ENCODE data around the gene PPIA. TPM values are rescaled to one million over a fixed set of nuclear protein-coding genes. Genes with fewer than 3 reads are reported as not detected.
A peak's percentile ranks its signal among the peaks of the same experiment; 100 is the strongest.

PPIA gene
- total RNA-seq, 3 donors from 2014 or later, result 792 to 1,320 (median 1,014) TPM

DNA sequence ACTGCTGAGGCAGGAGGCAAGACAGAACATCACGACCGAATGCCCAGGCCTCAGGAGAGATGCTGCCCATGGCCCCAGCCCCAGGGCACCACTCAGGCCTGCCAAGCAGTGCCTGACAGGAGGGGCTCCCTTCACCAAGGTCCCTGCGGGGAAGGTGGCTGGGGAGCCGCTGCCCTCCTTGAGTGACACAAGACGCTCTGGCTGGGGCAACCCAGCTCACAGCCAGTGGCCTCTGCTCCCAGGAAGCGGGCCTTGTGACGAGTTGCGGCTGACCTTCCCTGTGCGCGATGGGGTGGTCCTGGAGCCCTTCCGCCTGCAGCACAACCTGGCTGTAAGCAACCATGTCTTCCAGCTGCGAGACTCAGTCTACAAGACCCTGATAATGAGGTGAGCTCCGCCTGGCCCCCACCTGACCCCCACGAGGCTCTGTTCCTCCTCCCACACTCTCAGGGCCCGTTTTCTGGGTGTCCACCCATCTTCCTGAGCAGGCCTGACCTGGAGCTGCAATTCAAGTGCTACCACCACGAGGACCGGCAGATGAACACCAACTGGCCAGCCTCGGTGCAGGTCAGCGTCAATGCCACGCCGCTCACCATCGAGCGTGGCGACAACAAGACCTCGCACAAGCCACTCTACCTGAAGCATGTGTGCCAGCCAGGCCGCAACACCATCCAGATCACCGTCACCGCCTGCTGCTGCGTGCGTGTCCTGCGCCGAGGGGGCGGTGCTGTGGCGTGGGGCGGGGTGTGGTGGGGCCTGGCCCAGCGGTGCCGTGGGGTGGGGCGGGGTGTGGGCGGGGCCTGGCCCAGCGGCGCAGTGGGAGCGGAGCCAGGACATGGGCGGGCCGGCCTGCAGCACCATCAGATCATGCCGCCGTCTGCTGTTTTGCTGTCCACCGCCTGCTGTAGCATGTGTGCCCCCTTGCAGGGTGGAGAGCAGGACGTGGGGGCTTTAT is 35.0 kb upstream of the PPIA start:
- intact Hi-C loops (cut with DNase I, micrococcal nuclease), result no loop called here
- ATAC-seq (peak; percentile 98), DNase-seq (peak; percentile 90 to 94 (median 92))
- no peak for TF ChIP-seq CTCF (IDR thresholded peaks at IDR 0.05)
- H3K9me3 ChIP-seq, result no peaks in the 10 kb centered on the region
- peaks cover 21% of the 10 kb centered on the region for H3K36me3 ChIP-seq (ENCODE audit: low read depth)
- H3K4me1 ChIP-seq (ENCODE audit: low read depth), result peaks cover 4% of the 10 kb centered on the region
- no peak overlapping the region for H3K4me3 ChIP-seq

DNA sequence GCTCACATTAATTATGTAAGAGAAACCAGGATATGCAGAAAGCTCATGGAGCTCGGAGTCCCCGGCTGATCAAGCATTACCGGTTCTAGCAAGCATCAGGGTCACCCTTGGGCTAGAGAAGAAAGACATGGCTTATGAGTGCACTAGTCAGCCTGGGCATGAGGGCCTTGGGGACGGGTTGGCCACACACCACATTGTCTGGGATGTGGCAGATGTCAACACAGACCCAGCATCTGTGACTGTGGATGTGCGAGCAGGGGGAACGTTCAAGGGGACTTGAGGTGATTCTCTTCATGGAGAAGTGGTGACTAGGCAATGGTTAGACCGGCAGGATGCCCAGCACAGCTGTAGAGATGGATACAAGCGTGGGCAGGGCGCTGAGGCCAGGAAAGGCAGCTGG is 34.2 kb upstream of the PPIA start:
- no peaks in the 10 kb centered on the region for H3K9me3 ChIP-seq

GRCh38 chr7:44762726-44763522 is 33.6 kb upstream of the PPIA start:
- no peak for TF ChIP-seq CTCF (IDR thresholded peaks at IDR 0.05)
- intact Hi-C loops (cut with DNase I, micrococcal nuclease), result no loop called here
- ATAC-seq, result no peak
- H3K36me3 ChIP-seq (ENCODE audit: low read depth), result peaks cover 24% of the 10 kb centered on the region
- peaks cover 11% of the 10 kb centered on the region for H3K4me1 ChIP-seq (ENCODE audit: low read depth)
- H3K9me3 ChIP-seq, result no peaks in the 10 kb centered on the region
- no peak for DNase-seq
- H3K4me3 ChIP-seq, result no peak overlapping the region

More for the DNA sequence above, 34.2 kb upstream of the PPIA start:
- TF ChIP-seq CTCF (IDR thresholded peaks at IDR 0.05), result no peak
- no peak for ATAC-seq
- Histone ChIP-seq H3K4me1 (ENCODE audit: low read depth) (peaks cover 5% of the 10 kb centered on the region), H3K4me3 (no peak overlapping the region), H3K36me3 (ENCODE audit: low read depth) (peaks cover 24% of the 10 kb centered on the region)
- intact Hi-C loops (cut with DNase I, micrococcal nuclease), result no loop called here
- DNase-seq, result no peak

DNA sequence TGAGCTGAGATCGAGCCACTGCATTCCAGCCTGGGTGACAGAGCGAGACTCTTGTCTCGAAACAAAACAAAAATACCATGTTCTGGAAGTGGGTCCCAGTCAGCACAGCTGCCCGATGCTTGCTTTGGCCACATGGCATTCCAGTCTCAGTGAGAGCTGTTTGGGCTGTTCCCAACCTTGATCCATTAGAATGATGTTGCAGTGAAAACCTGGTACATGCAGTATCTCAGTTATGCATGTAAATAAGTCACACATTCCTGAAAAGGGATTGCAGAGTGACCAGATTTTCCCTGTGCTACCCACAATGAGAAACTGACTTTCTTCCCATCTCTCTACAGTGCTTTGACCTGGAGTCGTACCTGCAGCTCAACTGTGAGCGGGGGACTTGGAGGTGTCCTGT is 32.4 kb upstream of the PPIA start:
- H3K9me3 ChIP-seq, result no peaks in the 10 kb centered on the region
- intact Hi-C loops (cut with DNase I, micrococcal nuclease), result no loop called here
- TF ChIP-seq CTCF (IDR thresholded peaks at IDR 0.05), result no peak
- DNase-seq (no peak), ATAC-seq (no peak)
- H3K4me3 ChIP-seq, result no peak overlapping the region
- H3K36me3 ChIP-seq (ENCODE audit: low read depth), result peaks cover 24% of the 10 kb centered on the region
- H3K4me1 ChIP-seq (ENCODE audit: low read depth), result peaks cover 23% of the 10 kb centered on the region

DNA sequence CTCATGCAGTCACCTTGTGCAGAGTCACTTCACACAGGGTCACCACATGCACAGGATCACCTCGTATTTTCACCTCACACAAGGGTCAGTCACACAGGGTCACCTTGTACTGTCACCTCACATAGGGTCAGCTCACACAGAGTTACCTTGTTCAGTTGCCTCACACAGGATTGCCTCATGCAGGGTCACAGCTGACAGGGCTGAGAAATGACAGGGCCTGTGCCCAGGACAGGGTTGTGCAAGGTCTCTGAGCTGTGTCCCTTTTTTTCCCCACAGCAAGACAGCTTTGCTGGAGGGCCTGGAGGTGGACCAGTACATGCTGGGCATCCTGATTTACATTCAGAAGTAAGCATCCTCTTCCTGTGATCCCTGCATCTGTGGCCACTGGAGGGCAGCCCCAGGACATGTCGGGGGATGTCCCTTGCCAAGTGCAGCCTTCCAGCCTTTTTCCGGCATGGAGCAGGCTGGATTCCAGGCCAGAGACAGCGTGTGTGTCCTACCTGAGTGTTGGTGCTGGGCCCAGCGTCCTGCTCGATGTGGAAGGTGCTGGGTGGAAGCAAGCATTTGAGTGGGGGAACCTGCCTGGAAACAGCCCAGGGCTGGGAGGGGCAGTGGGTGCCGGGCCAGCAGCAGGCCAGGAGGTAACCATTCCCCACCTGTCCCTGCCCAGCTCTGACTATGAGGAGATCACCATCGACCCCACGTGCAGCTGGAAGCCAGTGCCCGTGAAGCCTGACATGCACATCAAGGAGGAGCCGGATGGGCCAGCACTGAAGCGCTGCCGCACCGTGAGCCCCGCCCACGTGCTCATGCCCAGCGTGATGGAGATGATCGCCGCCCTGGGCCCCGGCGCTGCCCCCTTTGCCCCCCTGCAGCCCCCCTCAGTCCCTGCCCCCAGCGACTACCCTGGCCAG is 31.6 kb upstream of the PPIA start:
- Histone ChIP-seq H3K4me1 (ENCODE audit: low read depth) (peaks cover 30% of the 10 kb centered on the region), H3K4me3 (no peak overlapping the region), H3K9me3 (no peaks in the 10 kb centered on the region), H3K36me3 (ENCODE audit: low read depth) (peaks cover 24% of the 10 kb centered on the region)
- no peak for ATAC-seq
- TF ChIP-seq CTCF (IDR thresholded peaks at IDR 0.05), result no peak
- intact Hi-C loops (cut with DNase I, micrococcal nuclease), result no loop called here
- DNase-seq, result no peak
